Measurements from ENCODE around the gene PRPSAP2.

PRPSAP2 gene

DNA sequence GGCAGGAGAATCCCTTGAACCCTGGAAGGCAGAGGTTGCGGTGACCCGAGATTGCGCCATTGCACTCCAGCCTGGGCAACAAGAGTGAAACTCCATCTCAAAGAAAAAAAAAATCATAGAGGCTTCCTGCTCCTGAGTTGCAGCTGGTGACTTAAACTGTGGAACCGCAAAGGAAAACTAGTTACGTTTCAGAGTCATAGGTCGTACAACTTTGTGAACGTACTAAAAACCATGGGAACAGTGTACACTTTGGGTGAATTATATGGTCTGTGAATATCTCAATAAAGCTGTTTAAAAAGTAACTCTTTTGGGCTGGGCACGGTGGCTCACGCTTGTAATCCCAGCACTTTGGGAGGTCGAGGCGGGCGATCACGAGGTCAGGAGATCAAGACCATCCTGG, 117.7 kb downstream of the PRPSAP2 start:
- no peak for TF ChIP-seq CTCF (IDR thresholded peaks at IDR 0.05; ENCODE audit: borderline replicate concordance, insufficient read depth, low read depth, low read length)
- no peak overlapping the region for H3K4me3 ChIP-seq (ENCODE audit: low read depth, low read length)

GRCh38 chr17:18976201-18976600, 118.3 kb downstream of the PRPSAP2 start:
- no peak overlapping the region for H3K4me3 ChIP-seq (ENCODE audit: low read depth, low read length)
- no peak for TF ChIP-seq CTCF (IDR thresholded peaks at IDR 0.05; ENCODE audit: borderline replicate concordance, insufficient read depth, low read depth, low read length)

DNA sequence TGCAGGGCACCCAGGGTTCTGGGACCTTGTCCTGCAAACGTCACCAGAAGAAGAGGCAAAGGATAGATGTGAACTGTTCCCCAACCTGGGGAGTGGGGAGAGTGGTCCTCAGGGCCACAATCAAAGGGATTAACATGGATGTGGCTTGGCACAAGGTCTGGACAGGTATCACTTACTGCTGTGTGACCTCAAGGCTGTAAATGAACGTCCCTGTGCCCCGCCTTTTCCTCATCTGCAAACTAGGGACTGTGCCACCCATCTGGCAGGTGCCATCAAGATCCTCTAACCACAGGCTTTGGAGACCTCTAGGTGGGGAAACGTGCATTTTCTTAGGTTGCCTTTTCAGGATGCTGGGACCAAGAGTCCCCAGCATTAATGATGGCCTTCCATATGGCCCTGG, 119.1 kb downstream of the PRPSAP2 start:
- no peak overlapping the region for H3K4me3 ChIP-seq (ENCODE audit: low read depth, low read length)

DNA sequence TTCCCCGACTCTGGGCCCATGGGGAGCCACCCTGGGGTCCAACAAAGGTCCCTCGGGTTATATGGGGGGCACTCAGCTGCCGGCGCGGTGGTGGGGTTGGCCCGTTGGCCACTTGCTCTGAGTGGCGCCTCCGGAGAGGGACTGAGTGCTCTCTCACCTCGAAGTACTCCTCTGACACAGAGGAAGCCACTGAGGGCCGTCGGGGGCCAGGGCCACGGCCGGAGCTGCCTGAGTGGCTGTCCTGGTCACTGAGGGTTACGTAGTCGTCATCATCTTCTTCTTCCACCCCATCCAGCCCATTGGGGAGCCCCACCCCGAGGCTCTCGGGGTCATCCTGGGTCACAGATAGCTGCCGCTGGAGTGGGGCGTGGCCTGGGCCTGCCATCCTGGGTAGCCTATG, 119.7 kb downstream of the PRPSAP2 start:
- no peak overlapping the region for H3K4me3 ChIP-seq (ENCODE audit: low read depth, low read length)
- TF ChIP-seq CTCF (IDR thresholded peaks at IDR 0.05; ENCODE audit: borderline replicate concordance, insufficient read depth, low read depth, low read length), result no peak

More for the DNA sequence above, 119.1 kb downstream of the PRPSAP2 start:
- TF ChIP-seq CTCF (IDR thresholded peaks at IDR 0.05; ENCODE audit: borderline replicate concordance, insufficient read depth, low read depth, low read length), result no peak

DNA sequence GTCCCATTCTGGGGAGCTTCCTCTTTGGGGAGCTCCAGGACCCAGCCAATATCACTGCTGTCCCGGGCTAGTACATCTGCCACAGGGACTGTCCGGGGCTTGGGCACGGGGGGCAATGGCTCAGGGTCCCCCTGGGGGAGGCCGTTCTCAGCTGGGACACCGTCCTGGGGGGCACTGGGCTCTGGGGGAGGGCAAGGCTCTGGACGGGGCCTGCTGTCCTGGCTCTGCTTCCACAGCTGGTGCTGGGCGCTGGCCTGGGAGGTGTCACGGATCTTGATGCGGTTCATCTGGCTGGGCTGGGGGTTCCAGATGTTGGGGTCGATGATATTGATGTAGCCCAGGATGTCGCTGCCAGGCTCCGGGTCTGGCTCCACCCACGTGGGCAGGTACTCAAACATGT, 120.1 kb downstream of the PRPSAP2 start:
- no peak for TF ChIP-seq CTCF (IDR thresholded peaks at IDR 0.05; ENCODE audit: borderline replicate concordance, insufficient read depth, low read depth, low read length)
- H3K4me3 ChIP-seq (ENCODE audit: low read depth, low read length), result no peak overlapping the region

- no peak for TF ChIP-seq CTCF (IDR thresholded peaks at IDR 0.05; ENCODE audit: borderline replicate concordance, insufficient read depth, low read depth, low read length)
Observed at GRCh38 chr17:18978655-18979054, 120.7 kb downstream of the PRPSAP2 start.

More at GRCh38 chr17:18978655-18979054, 120.7 kb downstream of the PRPSAP2 start:
- H3K4me3 ChIP-seq (ENCODE audit: low read depth, low read length), result no peak overlapping the region

All from GM12875 (cell line).